Suprapubic skin (tissue), 3 donors: ENCODE data around the gene ZCCHC7.

Source experiments
- CTCF ChIP-seq, 2 donors: fragments of 200-600 bp in 1 of 2; fragments of 450-650 bp in 1 of 2; sonication (generic) in 1 of 2; IDR thresholded peaks; one replicate each; pipeline ENCODE4 v1.5.1; 2016 to 2019; ENCODE audit warnings: antibody characterized with exemption in 2 of 2, mild to moderate bottlenecking in 1 of 2, moderate library complexity in 1 of 2
- POLR2A ChIP-seq, 2 donors: fragments of 450-650 bp; IDR thresholded peaks; one replicate each; pipeline ENCODE4 v1.6.1; 2017; ENCODE audit warnings: antibody characterized with exemption in 2 of 2, mild to moderate bottlenecking in 2 of 2, moderate library complexity in 2 of 2

GRCh38 chr9:37094751-37095150, 25.6 kb upstream of the ZCCHC7 start:
- TF ChIP-seq CTCF (IDR thresholded peaks at IDR 0.05) (no peak), POLR2A (IDR thresholded peaks at IDR 0.05) (no peak)
